Activated CD8-positive, alpha-beta T cell treated with anti-CD3 and anti-CD28 coated beads, Interleukin-2, amount 10 ng/mL, durations not matched to agents 7 days and 5 days (primary cell): Measurements from ENCODE around the gene STX8. TPM values are rescaled to one million over a fixed set of nuclear protein-coding genes. Genes with fewer than 3 reads are reported as not detected.

Source experiments
- ATAC-seq: fragments of 150-1000 bp; cut with Tn5 transposase; one replicate; pipeline ENCODE4 v1.10.0; 2021; ENCODE audit warnings: moderate library complexity
- CTCF ChIA-PET: fragments of 350-600 bp; sonication (Branson Sonifier 250); formaldehyde crosslinking; loops from one replicate; lab custom pipeline; 2021; ENCODE audit warnings: antibody characterized with exemption; lab: Charles Lee
- POLR2A ChIA-PET: fragments of 350-600 bp; sonication (Branson Sonifier 250); formaldehyde crosslinking; loops from one replicate; lab custom pipeline; 2021; ENCODE audit warnings: antibody characterized with exemption; lab: Charles Lee
- DNase-seq: peaks from one replicate; pipeline ENCODE4 v3.0.0-alpha.2; 2020
- H3K27ac Mint-ChIP-seq: one replicate; pipeline ENCODE4 v1.8.0; 2021; ENCODE audit warnings: mild to moderate bottlenecking, mixed read lengths
- H3K27me3 Mint-ChIP-seq: one replicate; pipeline ENCODE4 v1.8.0; 2021; ENCODE audit warnings: low read depth, mixed read lengths
- H3K36me3 Mint-ChIP-seq: one replicate; pipeline ENCODE4 v1.8.0; 2021; ENCODE audit warnings: low read depth, mixed read lengths
- H3K4me1 Mint-ChIP-seq: one replicate; pipeline ENCODE4 v1.8.0; 2021; ENCODE audit warnings: low read depth, mixed read lengths
- H3K4me3 Mint-ChIP-seq: one replicate; pipeline ENCODE4 v1.8.0; 2021; ENCODE audit warnings: mild to moderate bottlenecking, mixed read lengths
- H3K9me3 Mint-ChIP-seq: one replicate; pipeline ENCODE4 v1.8.0; 2022; ENCODE audit warnings: mixed read lengths; ENCODE audit not compliant: insufficient read depth
- total RNA-seq, 2 experiments: library from RNA; stranded (reverse); gene quantifications; one replicate each; pipeline ENCODE4 v1.2.3, GENCODE V29; 2021

The STX8 gene
- total RNA-seq, 2 experiments from 2014 or later: 71.0 to 78.5 TPM

DNA sequence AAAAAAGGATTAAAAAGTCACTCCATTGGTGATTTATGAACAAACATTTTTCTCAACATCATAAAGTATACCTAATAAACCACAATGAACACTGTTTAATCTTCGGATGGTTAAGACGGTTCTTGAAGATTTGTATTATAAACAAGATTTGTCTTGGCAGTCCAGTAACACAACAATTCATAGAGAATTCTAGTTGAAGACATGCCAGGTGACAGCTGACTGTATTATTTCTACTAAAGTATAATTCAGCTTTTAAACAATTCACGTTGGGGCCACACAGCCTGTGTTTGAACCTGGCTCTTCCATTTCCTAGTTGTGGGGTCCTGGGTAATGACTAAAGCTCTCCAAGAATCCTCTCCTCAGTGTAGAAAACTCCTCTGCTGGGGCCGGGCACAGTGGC lies 22.0 kb downstream of the STX8 start:
- Mint-ChIP-seq H3K4me1 (no peaks in the 10 kb centered on the region), H3K27me3 (no peaks in the 10 kb centered on the region), H3K4me3 (no peak overlapping the region), H3K27ac (no peak overlapping the region), H3K36me3 (peaks cover 9% of the 10 kb centered on the region), H3K9me3 (no peaks in the 10 kb centered on the region)
- DNase-seq (no peak), ATAC-seq (no peak)
- POLR2A ChIA-PET: no interaction called here
- CTCF ChIA-PET: interaction anchor here (3.6 kb wide), 1 partner anchor 22 kb away, joined by 19 read pairs; the partner anchor contains the start of genes CFAP52 and STX8

DNA sequence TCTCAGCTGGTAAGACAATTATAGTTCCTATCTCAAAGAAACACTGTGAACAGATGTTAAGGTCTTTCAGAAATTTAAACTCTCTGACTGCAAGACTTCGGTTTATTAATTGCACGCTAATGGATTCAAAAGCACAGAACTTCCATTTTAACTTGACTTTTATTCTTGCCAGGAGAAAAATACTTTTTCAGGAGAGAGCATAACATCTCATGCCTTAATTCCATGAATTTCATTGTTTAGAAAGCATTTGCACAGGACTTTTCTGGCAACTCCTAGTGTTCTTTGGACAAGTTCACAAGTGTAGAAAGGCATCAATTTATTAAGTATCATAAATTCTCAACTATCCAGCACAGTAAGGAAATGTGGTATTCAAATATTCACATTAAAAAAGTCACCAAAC lies 22.4 kb downstream of the STX8 start:
- POLR2A ChIA-PET: no interaction called here
- DNase-seq (no peak), ATAC-seq (no peak)
- no peak overlapping the region for H3K4me3 Mint-ChIP-seq
- H3K4me1 Mint-ChIP-seq: no peaks in the 10 kb centered on the region
- CTCF ChIA-PET: no interaction called here
- H3K36me3 Mint-ChIP-seq: peaks cover 9% of the 10 kb centered on the region
- no peaks in the 10 kb centered on the region for H3K27me3 Mint-ChIP-seq
- H3K9me3 Mint-ChIP-seq: no peaks in the 10 kb centered on the region
- H3K27ac Mint-ChIP-seq: no peak overlapping the region

DNA sequence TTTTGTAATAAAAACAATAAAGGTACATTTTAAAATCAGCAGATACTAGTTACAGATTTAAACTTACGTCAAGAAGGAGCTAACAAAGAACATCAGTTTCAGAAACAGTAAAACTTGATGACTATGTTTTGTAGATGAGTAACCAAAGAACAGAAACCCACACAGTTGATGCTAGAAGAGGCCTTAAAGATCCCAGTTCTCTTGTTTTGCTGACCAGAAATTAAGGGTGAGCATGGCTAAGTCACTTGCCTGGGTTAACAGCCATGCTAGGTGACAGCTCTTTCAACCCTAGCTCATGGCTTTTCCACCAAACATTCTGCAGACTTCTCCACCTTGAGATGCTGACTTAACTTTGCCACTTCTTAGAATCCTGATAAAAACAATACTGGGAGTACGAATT lies 26.4 kb downstream of the STX8 start:
- ATAC-seq (no peak), DNase-seq (no peak)
- CTCF ChIA-PET: interaction anchor here (1.2 kb wide), 1 partner anchor 10 kb away, joined by 4 read pairs; no protein-coding TSS in a partner anchor
- peaks cover 10% of the 10 kb centered on the region for H3K36me3 Mint-ChIP-seq
- POLR2A ChIA-PET: no interaction called here
- no peak overlapping the region for H3K27ac Mint-ChIP-seq
- no peaks in the 10 kb centered on the region for H3K9me3 Mint-ChIP-seq
- H3K4me1 Mint-ChIP-seq: no peaks in the 10 kb centered on the region
- H3K27me3 Mint-ChIP-seq: no peaks in the 10 kb centered on the region
- H3K4me3 Mint-ChIP-seq: no peak overlapping the region

DNA sequence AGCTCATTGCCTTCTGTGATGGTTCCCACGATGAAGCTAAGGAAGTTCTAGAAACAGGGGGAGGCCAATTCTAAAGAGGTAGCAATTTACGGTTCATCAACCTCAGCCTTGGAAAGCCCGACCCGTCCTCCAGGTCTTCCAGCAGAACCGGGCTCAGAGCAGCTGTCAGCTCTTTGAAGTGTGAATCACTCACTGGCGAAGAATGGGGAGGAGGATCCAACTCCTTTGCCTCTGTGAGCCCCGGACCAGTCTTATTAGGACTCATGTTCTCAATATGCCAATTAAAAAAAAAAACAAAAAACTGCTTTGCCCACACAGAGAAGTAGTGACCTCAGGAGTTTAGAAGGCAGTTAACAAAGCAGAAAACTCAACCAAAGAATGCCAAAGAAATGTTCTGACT lies 31.4 kb downstream of the STX8 start:
- DNase-seq (no peak), ATAC-seq (no peak)
- Mint-ChIP-seq H3K9me3 (no peaks in the 10 kb centered on the region), H3K4me3 (no peak overlapping the region), H3K36me3 (peaks cover 12% of the 10 kb centered on the region), H3K4me1 (no peaks in the 10 kb centered on the region), H3K27ac (no peak overlapping the region), H3K27me3 (no peaks in the 10 kb centered on the region)
- ChIA-PET POLR2A (no interaction called here), CTCF (interaction anchor here (1.2 to 2.0 kb wide), 2 partner anchors 12 to 33 kb away, joined by 3 to 5 read pairs; partner anchors contain the start of gene CFAP52)

DNA sequence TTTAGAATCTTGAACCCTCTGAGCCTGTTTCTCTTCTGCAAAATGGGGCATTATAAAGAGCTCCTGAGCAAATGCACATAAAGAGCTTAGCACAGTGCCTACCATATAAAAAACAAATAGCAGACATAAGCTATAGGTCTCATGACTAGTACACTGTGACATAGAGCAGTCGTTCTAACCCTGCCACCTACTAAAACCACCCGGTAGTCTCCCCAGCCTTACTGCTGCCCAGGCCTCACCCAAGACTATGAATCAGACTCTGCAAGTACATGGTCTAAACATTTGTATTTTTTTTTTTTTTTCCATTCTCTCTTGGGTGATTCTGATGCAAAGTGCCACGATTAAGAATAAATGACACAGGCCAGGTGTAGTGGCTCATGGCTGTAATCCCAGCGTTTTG lies 33.9 kb downstream of the STX8 start:
- Mint-ChIP-seq H3K27ac (no peak overlapping the region), H3K4me3 (no peak overlapping the region), H3K36me3 (peaks cover 12% of the 10 kb centered on the region), H3K9me3 (no peaks in the 10 kb centered on the region), H3K27me3 (no peaks in the 10 kb centered on the region), H3K4me1 (no peaks in the 10 kb centered on the region)
- ChIA-PET CTCF (no interaction called here), POLR2A (no interaction called here)
- no peak for ATAC-seq
- no peak for DNase-seq

DNA sequence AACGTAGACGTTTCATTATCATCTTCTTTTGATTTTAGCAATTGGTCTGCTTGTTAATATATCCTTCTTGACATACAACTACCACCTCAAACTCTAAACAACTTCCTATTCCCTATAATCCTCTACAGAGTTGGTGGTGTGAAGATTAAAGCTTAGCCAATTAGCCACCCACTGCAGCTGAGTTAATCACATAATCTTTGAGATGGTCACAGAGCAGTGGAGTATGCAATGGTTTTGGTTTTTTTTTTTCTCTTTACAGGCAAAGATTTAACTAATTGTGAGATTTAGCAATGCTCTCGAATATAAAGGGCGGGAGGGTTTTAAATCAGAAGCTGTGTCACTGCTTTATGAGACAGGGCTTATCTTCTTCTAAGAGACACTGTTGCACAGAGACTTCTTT lies 37.0 kb downstream of the STX8 start:
- POLR2A ChIA-PET: no interaction called here
- no peaks in the 10 kb centered on the region for H3K27me3 Mint-ChIP-seq

DNA sequence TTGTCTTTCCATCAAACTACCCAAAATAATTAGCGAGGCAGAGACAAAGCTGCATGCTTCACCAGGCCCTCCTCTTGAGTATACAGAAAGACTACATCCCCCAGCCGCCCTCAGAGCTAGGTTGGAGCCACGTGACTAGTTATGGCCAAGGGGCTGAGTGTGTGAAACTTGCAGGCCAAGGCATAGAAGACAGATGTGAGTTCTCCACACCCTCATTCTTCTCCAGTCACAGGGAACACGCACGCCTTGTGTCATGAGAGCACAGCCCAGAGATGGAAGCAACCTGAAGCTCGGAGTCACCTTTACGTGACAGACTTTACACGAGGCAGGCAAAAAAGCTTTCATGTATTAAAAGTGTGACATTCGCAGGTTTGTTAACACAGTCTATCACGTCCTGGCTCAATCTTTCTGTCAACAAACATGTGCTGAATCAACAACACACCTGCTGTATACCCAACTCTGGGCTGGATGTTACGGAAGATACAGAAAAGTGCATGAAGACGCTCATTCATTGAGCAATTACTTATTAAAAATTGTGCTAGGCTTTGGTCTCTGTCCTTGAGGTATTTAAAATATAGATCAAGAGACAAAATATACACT lies 38.3 kb downstream of the STX8 start:
- no peaks in the 10 kb centered on the region for H3K9me3 Mint-ChIP-seq
- ATAC-seq (no peak), DNase-seq (no peak)
- no peak overlapping the region for H3K4me3 Mint-ChIP-seq
- peaks cover 10% of the 10 kb centered on the region for H3K36me3 Mint-ChIP-seq
- H3K27ac Mint-ChIP-seq: no peak overlapping the region
- no peaks in the 10 kb centered on the region for H3K27me3 Mint-ChIP-seq
- CTCF ChIA-PET: no interaction called here
- POLR2A ChIA-PET: no interaction called here
- no peaks in the 10 kb centered on the region for H3K4me1 Mint-ChIP-seq

More for the DNA sequence above, 37.0 kb downstream of the STX8 start:
- Mint-ChIP-seq H3K9me3 (no peaks in the 10 kb centered on the region), H3K27ac (no peak overlapping the region), H3K4me3 (no peak overlapping the region), H3K4me1 (no peaks in the 10 kb centered on the region), H3K36me3 (peaks cover 10% of the 10 kb centered on the region)
- CTCF ChIA-PET: no interaction called here
- no peak for ATAC-seq
- no peak for DNase-seq

DNA sequence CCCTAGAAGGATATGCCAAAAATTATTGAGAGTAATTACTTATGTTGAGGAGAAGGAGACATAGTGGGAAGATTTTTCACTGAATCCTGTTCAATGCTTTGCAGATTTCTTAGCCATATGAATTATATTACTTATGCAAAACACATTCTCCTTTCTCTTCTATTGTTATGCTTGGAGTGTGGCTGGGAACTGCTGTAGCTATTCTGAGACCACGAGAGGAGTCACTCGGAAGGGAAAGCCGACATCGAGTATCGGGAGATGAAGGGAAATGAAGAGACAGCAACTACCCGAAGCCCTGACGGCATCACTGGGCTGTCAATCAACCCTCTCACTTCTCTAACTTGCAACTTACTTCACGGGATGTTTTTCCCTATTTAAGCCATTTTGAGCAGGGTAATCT lies 39.6 kb downstream of the STX8 start:
- H3K4me1 Mint-ChIP-seq: no peaks in the 10 kb centered on the region
- no peaks in the 10 kb centered on the region for H3K9me3 Mint-ChIP-seq
- CTCF ChIA-PET: no interaction called here
- ATAC-seq (no peak), DNase-seq (no peak)
- POLR2A ChIA-PET: no interaction called here
- H3K27ac Mint-ChIP-seq: no peak overlapping the region
- H3K36me3 Mint-ChIP-seq: peaks cover 9% of the 10 kb centered on the region
- H3K27me3 Mint-ChIP-seq: no peaks in the 10 kb centered on the region
- no peak overlapping the region for H3K4me3 Mint-ChIP-seq

DNA sequence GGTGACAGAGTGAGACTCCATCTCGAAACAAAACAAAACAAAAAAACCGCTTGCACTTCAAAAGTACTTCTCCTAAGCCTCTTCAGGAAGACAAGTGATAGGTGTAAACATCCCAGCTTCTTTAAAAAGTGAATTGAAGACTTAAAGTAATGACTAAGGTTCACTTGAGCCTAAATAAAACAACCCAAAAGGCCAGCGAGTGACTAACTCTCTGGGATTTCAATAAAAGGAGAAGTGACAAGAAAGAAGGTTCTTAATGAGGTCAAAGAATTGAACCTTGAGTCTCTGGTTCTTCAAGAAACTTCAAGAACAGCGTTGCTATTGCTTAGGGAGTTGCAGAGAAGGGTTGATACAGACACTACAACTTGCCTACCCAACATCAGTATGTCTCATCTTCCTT lies 42.2 kb downstream of the STX8 start:
- Mint-ChIP-seq H3K27me3 (no peaks in the 10 kb centered on the region), H3K9me3 (no peaks in the 10 kb centered on the region), H3K4me3 (no peak overlapping the region), H3K36me3 (no peaks in the 10 kb centered on the region), H3K4me1 (peaks cover 6% of the 10 kb centered on the region), H3K27ac (no peak overlapping the region)
- CTCF ChIA-PET: no interaction called here
- ATAC-seq (no peak), DNase-seq (no peak)
- POLR2A ChIA-PET: no interaction called here

DNA sequence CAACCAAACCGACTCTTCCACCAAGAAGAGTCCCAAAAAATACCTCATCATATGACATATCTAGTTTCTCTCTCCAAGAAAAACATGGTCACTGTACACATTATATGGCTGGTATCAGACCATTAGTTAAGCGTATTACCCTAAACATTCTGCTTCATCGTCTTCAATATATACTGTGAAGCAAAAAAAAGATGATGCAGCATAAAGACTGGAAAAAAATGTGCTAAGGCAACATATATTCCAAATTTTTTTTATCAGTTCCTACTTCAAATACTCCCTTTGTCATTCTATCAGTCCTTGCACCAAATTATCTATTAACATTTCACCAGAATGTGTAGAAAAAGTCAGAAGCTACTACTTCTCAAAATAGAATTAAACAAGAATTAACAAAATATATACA lies 42.9 kb downstream of the STX8 start:
- Mint-ChIP-seq H3K27me3 (no peaks in the 10 kb centered on the region), H3K36me3 (no peaks in the 10 kb centered on the region), H3K9me3 (no peaks in the 10 kb centered on the region), H3K4me3 (no peak overlapping the region), H3K27ac (no peak overlapping the region), H3K4me1 (peaks cover 6% of the 10 kb centered on the region)
- ChIA-PET CTCF (no interaction called here), POLR2A (no interaction called here)
- DNase-seq (no peak), ATAC-seq (no peak)

DNA sequence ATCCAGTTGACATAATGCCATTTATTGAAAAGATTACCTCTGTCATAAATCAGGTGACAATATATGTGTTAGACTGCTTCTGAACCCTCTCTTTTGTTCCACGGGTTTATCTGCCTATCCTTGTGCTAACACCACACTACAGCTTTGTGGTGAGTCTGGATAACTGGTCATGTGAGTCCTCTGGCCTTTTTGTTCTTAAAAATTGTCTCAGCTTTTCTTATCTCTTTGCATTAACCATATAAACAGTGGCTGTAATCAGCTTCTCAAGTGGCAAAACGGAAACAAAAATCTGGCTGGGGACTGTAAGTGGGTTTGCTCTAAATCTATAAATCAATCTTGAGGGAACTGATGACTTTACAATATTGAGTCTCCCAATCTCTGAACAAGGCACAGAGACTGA lies 44.6 kb downstream of the STX8 start:
- H3K27me3 Mint-ChIP-seq: no peaks in the 10 kb centered on the region
- H3K4me1 Mint-ChIP-seq: peaks cover 6% of the 10 kb centered on the region
- no peak overlapping the region for H3K27ac Mint-ChIP-seq
- ChIA-PET CTCF (interaction anchor here (1.2 to 2.1 kb wide), 2 partner anchors 9 to 533 kb away, joined by 3 to 5 read pairs; no protein-coding TSS in a partner anchor), POLR2A (no interaction called here)
- ATAC-seq (no peak), DNase-seq (no peak)
- no peaks in the 10 kb centered on the region for H3K36me3 Mint-ChIP-seq
- H3K9me3 Mint-ChIP-seq: no peaks in the 10 kb centered on the region
- H3K4me3 Mint-ChIP-seq: no peak overlapping the region

DNA sequence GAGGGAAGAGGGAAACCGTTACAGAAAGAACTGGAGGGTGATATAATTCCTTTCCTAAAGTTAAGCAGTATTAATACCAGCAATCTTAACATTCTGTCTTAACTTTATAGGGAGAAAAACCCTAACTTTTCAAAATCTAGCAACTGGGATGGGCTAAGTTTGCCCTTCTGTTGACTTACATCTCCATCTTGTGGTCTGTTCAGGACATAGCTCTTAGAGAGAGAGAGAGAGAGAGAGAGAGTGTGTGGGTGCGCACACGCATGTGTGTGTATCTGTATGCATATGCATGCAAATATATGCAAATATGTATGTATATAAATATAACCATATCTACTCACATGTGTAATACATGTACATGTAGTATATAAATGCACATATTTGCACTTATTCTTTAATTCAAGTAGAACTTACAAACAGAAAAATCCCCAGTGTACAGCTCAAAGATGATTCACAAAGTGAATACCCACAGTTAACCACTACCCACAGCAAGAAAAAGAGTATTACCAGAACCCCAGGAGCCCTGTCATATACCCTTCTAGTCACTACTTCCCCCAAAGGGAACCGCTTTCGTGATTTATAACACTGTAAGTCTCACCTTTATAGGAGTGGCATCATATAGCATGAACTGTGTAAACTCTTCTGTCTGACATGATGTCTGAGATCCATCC lies 46.5 kb downstream of the STX8 start:
- POLR2A ChIA-PET: no interaction called here
- Mint-ChIP-seq H3K27me3 (no peaks in the 10 kb centered on the region), H3K36me3 (no peaks in the 10 kb centered on the region), H3K4me3 (no peak overlapping the region), H3K27ac (no peak overlapping the region), H3K4me1 (peaks cover 6% of the 10 kb centered on the region), H3K9me3 (no peaks in the 10 kb centered on the region)
- ATAC-seq (no peak), DNase-seq (no peak)
- CTCF ChIA-PET: interaction anchor here (0.8 to 1.0 kb wide), 2 partner anchors 15 to 127 kb away, joined by 3 read pairs; no protein-coding TSS in a partner anchor
